ENCODE results near the gene PLA2G4B. TPM values are rescaled to one million over a fixed set of nuclear protein-coding genes. Genes with fewer than 3 reads are reported as not detected.

Gene PLA2G4B
- total RNA-seq, 4 donors from 2014 or later: 1.8 to 8.7 (median 4.5) TPM

DNA sequence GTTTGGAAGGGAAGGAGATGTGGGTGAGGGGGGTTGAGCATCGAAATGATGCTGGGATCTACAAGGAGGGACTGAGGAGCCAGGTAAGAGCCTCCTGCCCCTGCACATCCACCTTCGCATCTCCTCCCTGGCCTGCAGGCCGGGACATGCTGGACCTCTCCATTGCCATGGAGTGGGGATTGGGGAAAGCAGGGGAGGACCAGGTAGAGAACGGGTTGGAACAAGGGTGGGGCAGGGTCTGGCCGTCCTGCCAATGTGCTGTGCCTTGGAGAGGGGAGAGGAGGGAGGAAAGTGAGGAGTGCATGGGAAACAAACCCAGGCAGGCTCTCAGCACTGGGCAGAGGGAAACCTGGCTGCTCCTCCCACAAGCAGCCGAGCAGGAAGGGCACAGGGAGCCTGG, 10.6 kb downstream of the PLA2G4B start:
- 76 to 80% methylated on average over 6 of the region's 6 CpGs for WGBS, 2 donors
- peaks cover 0 to 50% (median 4%) of the 10 kb centered on the region in 3 donors for H3K36me3 ChIP-seq
- H3K9me3 ChIP-seq: no peaks in the 10 kb centered on the region
- H3K27ac ChIP-seq: peak overlapping the region in 3 of 4 donors; percentile 61 to 82 (median 67)
- H3K4me3 ChIP-seq: no peak overlapping the region
- DNase-seq (ENCODE audit: low spot score in 2 of 2): no peak
- H3K4me1 ChIP-seq: peaks cover 0 to 5% (median 0%) of the 10 kb centered on the region in 4 donors
- H3K27me3 ChIP-seq: peaks cover 0 to 13% of the 10 kb centered on the region in 2 donors
- TF ChIP-seq EP300 (IDR thresholded peaks at IDR 0.05): no peak
- TF ChIP-seq, protein P1, sequence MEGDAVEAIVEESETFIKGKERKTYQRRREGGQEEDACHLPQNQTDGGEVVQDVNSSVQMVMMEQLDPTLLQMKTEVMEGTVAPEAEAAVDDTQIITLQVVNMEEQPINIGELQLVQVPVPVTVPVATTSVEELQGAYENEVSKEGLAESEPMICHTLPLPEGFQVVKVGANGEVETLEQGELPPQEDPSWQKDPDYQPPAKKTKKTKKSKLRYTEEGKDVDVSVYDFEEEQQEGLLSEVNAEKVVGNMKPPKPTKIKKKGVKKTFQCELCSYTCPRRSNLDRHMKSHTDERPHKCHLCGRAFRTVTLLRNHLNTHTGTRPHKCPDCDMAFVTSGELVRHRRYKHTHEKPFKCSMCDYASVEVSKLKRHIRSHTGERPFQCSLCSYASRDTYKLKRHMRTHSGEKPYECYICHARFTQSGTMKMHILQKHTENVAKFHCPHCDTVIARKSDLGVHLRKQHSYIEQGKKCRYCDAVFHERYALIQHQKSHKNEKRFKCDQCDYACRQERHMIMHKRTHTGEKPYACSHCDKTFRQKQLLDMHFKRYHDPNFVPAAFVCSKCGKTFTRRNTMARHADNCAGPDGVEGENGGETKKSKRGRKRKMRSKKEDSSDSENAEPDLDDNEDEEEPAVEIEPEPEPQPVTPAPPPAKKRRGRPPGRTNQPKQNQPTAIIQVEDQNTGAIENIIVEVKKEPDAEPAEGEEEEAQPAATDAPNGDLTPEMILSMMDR (IDR thresholded peaks at IDR 0.05): no peak
- TF ChIP-seq POLR2A (IDR thresholded peaks at IDR 0.05): no peak

DNA sequence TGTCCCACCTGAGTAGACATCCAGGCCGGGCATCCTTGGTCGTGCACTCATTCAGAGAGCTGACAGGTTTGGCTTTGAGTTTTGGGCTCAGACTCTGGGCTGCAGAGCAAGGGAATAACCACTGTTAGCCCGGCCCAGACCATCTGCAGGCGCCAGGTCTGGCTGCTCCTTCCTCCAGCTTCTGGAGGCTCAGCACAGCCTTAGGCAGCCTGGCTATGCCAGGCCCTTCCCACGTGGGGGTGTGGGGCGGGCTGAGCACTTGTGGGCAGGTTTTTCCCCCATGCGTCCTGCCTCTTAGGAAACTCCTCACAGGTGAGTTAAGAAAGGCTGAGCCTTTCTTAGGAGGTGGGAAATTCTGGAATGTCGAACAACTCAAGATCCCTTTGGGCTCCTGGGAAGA, 11.2 kb downstream of the PLA2G4B start:
- Histone ChIP-seq H3K4me3 (no peak overlapping the region), H3K4me1 (peaks cover 0 to 5% (median 0%) of the 10 kb centered on the region in 4 donors), H3K36me3 (peaks cover 0 to 44% (median 4%) of the 10 kb centered on the region in 3 donors), H3K27ac (peak overlapping the region in 2 of 4 donors; percentile 52 to 82), H3K9me3 (no peaks in the 10 kb centered on the region), H3K27me3 (peaks cover 0 to 20% of the 10 kb centered on the region in 2 donors)
- DNase-seq (ENCODE audit: low spot score in 2 of 2): no peak
- 52 to 65% methylated on average over 5 to 7 of the region's 8 CpGs for WGBS, 2 donors
- TF ChIP-seq POLR2A (IDR thresholded peaks at IDR 0.05): no peak
- no peak for TF ChIP-seq EP300 (IDR thresholded peaks at IDR 0.05)
- TF ChIP-seq, protein P1 (IDR thresholded peaks at IDR 0.05): no peak

GRCh38 chr15:41850482-41851166, 12.0 kb downstream of the PLA2G4B start:
- Histone ChIP-seq H3K9me3 (no peaks in the 10 kb centered on the region), H3K27ac (peak overlapping the region in 1 of 4 donors; percentile 82)

DNA sequence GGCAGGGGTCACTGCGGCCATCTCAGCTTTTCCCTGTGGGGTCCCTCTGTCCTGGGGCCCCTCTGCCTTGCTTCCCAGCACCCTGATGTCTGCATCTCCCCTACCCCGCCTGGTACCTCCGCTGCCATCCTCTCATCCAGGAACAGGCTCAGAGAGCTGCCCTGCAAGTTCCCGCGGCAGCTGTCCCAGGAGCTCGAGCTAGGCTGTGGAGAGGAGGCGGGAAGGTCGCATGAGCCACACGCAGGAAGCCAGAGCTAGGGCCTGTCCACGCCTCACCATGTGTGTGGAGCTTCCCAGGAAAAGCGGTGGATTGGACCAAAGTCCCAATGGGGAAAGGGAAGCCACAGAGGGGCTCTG, 12.5 kb downstream of the PLA2G4B start:
- H3K27me3 ChIP-seq: peaks cover 0 to 30% of the 10 kb centered on the region in 2 donors
- TF ChIP-seq EP300 (IDR thresholded peaks at IDR 0.05): no peak
- TF ChIP-seq, protein P1 (IDR thresholded peaks at IDR 0.05): no peak
- H3K36me3 ChIP-seq: peaks cover 0 to 31% (median 4%) of the 10 kb centered on the region in 3 donors
- 33 to 49% methylated on average over 11 of the region's 11 CpGs for whole genome bisulfite sequencing, 2 donors
- no peak overlapping the region for H3K4me3 ChIP-seq
- DNase-seq (ENCODE audit: low spot score in 2 of 2): no peak
- peaks cover 0 to 5% (median 0%) of the 10 kb centered on the region in 4 donors for H3K4me1 ChIP-seq
- H3K27ac ChIP-seq: no peak overlapping the region
- H3K9me3 ChIP-seq: no peaks in the 10 kb centered on the region

More at GRCh38 chr15:41850482-41851166, 12.0 kb downstream of the PLA2G4B start:
- DNase-seq (ENCODE audit: low spot score in 2 of 2): no peak
- TF ChIP-seq, protein P1 (IDR thresholded peaks at IDR 0.05): no peak
- no peak for TF ChIP-seq EP300 (IDR thresholded peaks at IDR 0.05)
- TF ChIP-seq POLR2A (IDR thresholded peaks at IDR 0.05): no peak
- WGBS, 2 donors: 73 to 78% methylated on average over 15 to 16 of the region's 16 CpGs
- peaks cover 0 to 5% (median 0%) of the 10 kb centered on the region in 4 donors for H3K4me1 ChIP-seq
- peaks cover 0 to 28% of the 10 kb centered on the region in 2 donors for H3K27me3 ChIP-seq
- H3K36me3 ChIP-seq: peaks cover 0 to 36% (median 4%) of the 10 kb centered on the region in 3 donors
- no peak overlapping the region for H3K4me3 ChIP-seq

DNA sequence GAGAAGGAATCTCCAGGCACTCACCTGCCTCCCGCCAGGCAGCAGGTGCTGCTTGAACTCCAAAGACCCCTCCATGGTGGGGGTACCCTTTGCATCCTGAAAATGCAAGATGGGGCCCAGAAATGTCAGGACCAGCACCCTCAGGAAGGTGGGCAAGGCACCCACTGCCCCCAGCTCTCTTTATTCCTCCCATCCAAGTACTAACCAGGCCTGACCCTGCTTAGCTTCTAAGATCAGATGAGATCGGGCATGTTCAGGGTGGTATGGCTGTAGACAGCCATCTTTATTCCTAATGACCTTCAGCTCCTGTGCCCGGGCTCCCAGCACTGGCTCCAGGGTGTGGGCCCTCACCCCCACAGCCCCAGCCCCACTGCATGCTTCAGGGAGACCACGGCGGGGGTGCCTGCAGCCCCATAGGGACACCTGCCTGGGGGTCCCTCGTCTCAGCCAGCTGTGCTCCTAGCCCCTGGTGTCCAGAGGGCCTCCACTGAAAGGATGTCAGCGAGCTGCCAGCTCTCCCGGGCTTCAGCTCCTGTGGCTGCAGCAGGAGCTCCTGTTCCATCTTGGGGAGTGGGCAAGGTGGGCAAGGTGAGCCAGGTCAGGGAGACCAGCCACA, 13.2 kb downstream of the PLA2G4B start:
- Histone ChIP-seq H3K4me1 (peaks cover 0 to 5% (median 0%) of the 10 kb centered on the region in 4 donors), H3K9me3 (no peaks in the 10 kb centered on the region), H3K4me3 (no peak overlapping the region), H3K27me3 (peaks cover 0 to 37% of the 10 kb centered on the region in 2 donors), H3K27ac (no peak overlapping the region), H3K36me3 (peaks cover 0 to 24% (median 2%) of the 10 kb centered on the region in 3 donors)
- WGBS, 2 donors: 75 to 83% methylated on average over 7 to 8 of the region's 8 CpGs
- no peak for TF ChIP-seq POLR2A (IDR thresholded peaks at IDR 0.05)
- TF ChIP-seq, protein P1 (IDR thresholded peaks at IDR 0.05): no peak
- TF ChIP-seq EP300 (IDR thresholded peaks at IDR 0.05): no peak
- DNase-seq (ENCODE audit: low spot score in 2 of 2): no peak

All from tibial nerve (tissue), 4 donors.